Fibroblast of pulmonary artery (primary cell): ENCODE results near the gene UBE2QL1.

Experiments used
- DNase-seq: peaks from one replicate; pipeline ENCODE4 v3.0.0-alpha.2; 2010; ENCODE audit warnings: low read depth
- H3K4me3 ChIP-seq: replicated peaks from 2 replicates; pipeline ENCODE4 v1.5.1; 2011; ENCODE audit warnings: low read depth, mild to moderate bottlenecking, control low read depth, low read length, moderate library complexity
- TF ChIP-seq, protein P1 (sequence below): IDR thresholded peaks from 2 replicates; pipeline ENCODE4 v1.5.1; 2011; ENCODE audit warnings: mild to moderate bottlenecking, control low read depth, low read length, inconsistent platforms; ENCODE audit errors: missing control alignments

The UBE2QL1 gene, protein sequence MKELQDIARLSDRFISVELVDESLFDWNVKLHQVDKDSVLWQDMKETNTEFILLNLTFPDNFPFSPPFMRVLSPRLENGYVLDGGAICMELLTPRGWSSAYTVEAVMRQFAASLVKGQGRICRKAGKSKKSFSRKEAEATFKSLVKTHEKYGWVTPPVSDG

DNA sequence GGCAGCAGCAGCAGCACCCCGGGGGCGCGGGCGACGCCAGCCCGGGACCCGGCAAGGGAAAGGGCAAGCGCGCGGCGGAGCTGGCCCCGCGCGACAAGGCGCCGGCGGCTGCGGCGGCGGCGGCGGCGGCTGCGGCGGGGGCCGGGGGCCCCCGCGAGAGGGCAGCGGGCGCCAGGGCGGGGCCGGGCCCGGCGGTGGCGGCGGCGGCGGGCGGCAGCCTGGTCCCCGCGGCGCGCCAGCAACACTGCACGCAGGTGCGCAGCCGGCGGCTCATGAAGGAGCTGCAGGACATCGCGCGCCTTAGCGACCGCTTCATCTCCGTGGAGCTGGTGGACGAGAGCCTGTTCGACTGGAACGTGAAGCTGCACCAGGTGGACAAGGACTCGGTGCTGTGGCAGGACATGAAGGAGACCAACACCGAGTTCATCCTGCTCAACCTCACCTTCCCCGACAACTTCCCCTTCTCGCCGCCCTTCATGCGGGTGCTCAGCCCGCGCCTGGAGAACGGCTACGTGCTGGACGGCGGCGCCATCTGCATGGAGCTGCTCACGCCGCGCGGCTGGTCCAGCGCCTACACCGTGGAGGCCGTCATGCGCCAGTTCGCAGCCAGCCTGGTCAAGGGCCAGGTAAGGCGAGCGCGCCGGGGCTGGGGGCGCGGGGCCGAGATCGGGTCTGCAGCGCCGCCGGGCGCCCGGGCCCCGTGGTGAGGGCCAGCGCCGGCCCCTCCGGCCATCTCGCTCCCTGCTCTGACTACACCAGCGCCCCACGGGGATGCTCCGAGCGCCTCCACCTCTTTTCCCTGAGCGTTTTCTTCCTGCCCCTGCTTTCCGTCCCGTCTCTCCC is at the start of gene UBE2QL1:
Gene UBE2QL1 (plus strand): TSS at position 238 of the 843 bp plus-strand sequence. CDS start 35 bp downstream, at position 273.
- no peak for DNase-seq
- no peak within 1 kb of the TSS for H3K4me3 ChIP-seq
- TF ChIP-seq, protein P1, sequence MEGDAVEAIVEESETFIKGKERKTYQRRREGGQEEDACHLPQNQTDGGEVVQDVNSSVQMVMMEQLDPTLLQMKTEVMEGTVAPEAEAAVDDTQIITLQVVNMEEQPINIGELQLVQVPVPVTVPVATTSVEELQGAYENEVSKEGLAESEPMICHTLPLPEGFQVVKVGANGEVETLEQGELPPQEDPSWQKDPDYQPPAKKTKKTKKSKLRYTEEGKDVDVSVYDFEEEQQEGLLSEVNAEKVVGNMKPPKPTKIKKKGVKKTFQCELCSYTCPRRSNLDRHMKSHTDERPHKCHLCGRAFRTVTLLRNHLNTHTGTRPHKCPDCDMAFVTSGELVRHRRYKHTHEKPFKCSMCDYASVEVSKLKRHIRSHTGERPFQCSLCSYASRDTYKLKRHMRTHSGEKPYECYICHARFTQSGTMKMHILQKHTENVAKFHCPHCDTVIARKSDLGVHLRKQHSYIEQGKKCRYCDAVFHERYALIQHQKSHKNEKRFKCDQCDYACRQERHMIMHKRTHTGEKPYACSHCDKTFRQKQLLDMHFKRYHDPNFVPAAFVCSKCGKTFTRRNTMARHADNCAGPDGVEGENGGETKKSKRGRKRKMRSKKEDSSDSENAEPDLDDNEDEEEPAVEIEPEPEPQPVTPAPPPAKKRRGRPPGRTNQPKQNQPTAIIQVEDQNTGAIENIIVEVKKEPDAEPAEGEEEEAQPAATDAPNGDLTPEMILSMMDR: no peak

DNA sequence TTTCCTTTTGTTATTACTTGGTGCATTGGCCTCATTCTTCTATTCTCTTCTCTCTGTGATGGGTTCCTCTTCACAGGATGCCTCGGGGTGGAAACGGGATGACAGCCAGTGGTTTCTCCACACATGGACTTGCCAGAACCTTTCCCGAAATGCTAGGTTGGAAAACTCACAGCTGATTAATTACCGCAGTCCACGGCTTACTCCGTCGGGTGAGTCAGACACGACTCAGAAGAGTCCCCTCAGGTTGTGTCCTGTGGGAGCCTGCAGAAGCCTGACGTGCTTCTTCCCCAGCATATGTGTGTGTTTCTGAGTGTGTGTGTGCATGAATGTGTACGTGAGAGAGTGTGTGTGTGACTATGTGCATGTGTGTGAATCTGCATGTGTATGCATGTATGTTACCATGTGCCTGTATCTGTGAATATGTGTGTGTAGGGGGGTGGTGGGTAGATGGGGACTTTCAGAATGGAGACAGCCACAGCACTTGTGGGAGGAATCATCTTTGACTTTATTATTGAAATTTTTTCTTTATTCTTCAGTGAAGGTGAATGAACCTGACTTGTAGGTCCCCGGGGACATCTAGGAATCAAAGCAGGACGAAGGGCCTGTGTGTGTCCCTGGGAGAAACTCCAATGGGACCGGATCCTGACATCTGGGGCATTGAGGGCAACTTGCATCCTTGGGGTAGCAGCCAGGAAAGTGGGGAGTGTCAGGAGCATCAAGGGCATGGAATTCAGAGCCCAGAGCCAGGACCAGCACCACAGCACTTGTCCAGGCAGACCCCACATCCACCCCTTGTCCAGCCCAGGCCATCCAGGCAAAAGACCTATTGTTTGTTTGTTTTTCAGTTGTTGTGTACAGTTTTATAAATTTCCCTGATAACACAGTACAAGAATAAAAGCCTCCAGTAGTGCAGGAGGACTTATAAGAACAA is 48.4 kb upstream of the UBE2QL1 start:
- peak; percentile 9 for DNase-seq
- TF ChIP-seq, protein P1: no peak
- no peak overlapping the region for H3K4me3 ChIP-seq

DNA sequence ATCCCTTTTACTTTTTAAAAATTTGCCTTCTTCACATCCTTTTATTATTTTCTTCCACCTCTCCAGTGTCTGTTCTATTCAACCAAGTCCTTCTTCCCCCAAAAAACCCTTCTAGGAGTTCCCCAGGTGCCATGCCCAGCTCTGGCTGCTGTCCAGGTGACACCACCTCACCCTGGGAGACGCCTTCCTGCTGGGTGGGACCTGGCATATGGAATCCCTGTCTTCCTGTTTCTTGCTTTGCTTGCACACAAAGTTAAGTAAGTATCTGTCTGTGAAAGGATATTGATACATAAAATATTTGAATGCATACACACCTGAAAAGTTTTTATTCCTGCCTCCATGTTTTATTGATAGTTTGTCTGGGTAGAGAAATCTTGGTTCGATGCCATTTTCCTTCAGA is 47.2 kb upstream of the UBE2QL1 start:
- no peak for DNase-seq
- TF ChIP-seq, protein P1: no peak
- no peak overlapping the region for H3K4me3 ChIP-seq

DNA sequence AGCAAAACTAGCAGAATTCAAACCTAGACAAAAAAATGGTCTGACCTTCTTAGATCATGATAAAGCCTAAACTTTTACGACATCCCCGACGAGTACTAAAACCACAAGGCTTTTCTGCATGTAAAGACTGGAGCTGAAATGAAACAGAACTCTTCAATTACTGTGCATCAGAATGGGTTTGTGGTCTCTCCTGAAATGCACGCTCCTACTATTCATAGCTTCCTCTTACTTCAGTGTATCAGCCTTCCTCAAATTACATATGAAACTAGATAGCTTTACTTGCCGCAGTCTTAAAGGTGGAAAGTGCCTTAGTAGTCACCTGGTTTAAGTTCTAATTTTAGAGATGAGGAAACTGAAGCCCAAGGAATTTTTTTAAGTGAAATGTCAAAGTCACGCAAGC is 45.7 kb upstream of the UBE2QL1 start:
- TF ChIP-seq, protein P1: no peak
- DNase-seq: no peak
- H3K4me3 ChIP-seq: no peak overlapping the region

DNA sequence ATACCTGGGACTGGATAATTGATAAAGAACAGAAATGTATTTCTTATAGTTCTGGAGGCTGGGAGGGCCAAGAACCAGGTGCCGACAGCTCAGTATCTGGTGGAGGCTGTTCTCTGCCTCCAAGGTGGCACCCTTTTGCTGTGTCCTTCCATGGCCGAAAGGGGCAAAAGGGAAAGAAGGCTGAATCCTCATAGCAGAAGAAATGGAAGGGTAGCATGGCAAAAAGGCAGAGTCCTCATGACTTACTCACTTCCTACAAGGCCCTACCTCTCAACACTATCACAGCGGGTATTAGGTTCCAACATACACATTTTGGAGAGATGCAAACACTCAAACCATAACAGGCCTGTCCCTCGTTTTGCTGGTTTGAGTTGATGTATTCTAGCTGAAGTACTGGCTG is 45.2 kb upstream of the UBE2QL1 start:
- DNase-seq: no peak
- no peak overlapping the region for H3K4me3 ChIP-seq
- TF ChIP-seq, protein P1: no peak

DNA sequence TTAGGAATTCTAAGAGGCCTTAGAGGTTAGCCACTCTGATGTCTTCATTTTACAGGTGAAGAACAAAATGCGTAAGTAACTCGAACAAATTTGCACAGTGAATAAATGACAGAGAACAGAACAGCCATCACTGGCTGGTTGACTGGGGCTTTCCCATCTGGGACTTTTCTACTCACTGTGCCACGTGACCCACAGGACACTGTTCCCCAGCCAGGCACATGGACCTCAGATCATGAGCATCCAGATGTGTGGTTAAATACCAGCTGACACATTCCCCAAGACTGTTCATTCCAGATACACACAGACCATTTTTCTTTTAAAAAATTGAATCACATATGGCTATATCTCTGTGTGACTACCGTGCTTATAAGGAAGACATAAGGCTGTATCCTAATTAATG is 44.5 kb upstream of the UBE2QL1 start:
- no peak for DNase-seq
- TF ChIP-seq, protein P1: no peak
- H3K4me3 ChIP-seq: no peak overlapping the region
